Measurements from ENCODE around the gene MYL9. TPM values are rescaled to one million over a fixed set of nuclear protein-coding genes. Genes with fewer than 3 reads are reported as not detected.

The MYL9 gene
- total RNA-seq, 4 donors from 2014 or later: 7.3 to 59.4 (median 20.8) TPM

GRCh38 chr20:36574366-36575135, 33.2 kb downstream of the MYL9 start:
- ATAC-seq (peak in 1 of 2 donors; percentile 23), DNase-seq (no peak)
- peaks cover 10 to 19% (median 16%) of the 10 kb centered on the region in 3 donors for H3K27me3 ChIP-seq
- H3K9me3 ChIP-seq: no peaks in the 10 kb centered on the region
- H3K4me3 ChIP-seq: peak overlapping the region; percentile 68 to 89 (median 72)
- H3K27ac ChIP-seq: peak overlapping the region in 3 of 4 donors; percentile 71 to 83 (median 79)
- H3K4me1 ChIP-seq: peaks cover 7 to 18% of the 10 kb centered on the region in 2 donors
- in situ Hi-C loops (cut with MboI; ENCODE audit: low sequenced_read_pairs in 4 of 4): loop anchor here in 1 of 4 donors (25.0 kb wide), 1 partner anchor 362 kb away; no protein-coding TSS in a partner anchor
- intact Hi-C loops (cut with DNase I; ENCODE audit: low total_unique reads): loop anchor here (2.0 kb wide), 1 partner anchor 30 kb away; the partner anchor contains the start of gene RAB5IF
- no peaks in the 10 kb centered on the region for H3K36me3 ChIP-seq
- TF ChIP-seq POLR2A (IDR thresholded peaks at IDR 0.05): no peak
- TF ChIP-seq, protein P1, sequence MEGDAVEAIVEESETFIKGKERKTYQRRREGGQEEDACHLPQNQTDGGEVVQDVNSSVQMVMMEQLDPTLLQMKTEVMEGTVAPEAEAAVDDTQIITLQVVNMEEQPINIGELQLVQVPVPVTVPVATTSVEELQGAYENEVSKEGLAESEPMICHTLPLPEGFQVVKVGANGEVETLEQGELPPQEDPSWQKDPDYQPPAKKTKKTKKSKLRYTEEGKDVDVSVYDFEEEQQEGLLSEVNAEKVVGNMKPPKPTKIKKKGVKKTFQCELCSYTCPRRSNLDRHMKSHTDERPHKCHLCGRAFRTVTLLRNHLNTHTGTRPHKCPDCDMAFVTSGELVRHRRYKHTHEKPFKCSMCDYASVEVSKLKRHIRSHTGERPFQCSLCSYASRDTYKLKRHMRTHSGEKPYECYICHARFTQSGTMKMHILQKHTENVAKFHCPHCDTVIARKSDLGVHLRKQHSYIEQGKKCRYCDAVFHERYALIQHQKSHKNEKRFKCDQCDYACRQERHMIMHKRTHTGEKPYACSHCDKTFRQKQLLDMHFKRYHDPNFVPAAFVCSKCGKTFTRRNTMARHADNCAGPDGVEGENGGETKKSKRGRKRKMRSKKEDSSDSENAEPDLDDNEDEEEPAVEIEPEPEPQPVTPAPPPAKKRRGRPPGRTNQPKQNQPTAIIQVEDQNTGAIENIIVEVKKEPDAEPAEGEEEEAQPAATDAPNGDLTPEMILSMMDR (IDR thresholded peaks at IDR 0.05 in 4 of 5, conservative IDR thresholded peaks at IDR 0.05 in 1 of 5): no peak

- intact Hi-C loops (cut with DNase I; ENCODE audit: low total_unique reads) (no loop called here), in situ Hi-C loops (cut with MboI; ENCODE audit: low sequenced_read_pairs in 4 of 4) (loop anchor here in 1 of 4 donors (25.0 kb wide), 1 partner anchor 364 kb away; no protein-coding TSS in a partner anchor)
- Histone ChIP-seq H3K9me3 (no peaks in the 10 kb centered on the region), H3K27ac (no peak overlapping the region), H3K4me3 (no peak overlapping the region), H3K27me3 (peaks cover 10 to 19% (median 16%) of the 10 kb centered on the region in 3 donors), H3K4me1 (peaks cover 7 to 18% of the 10 kb centered on the region in 2 donors), H3K36me3 (no peaks in the 10 kb centered on the region)
- TF ChIP-seq, protein P1 (IDR thresholded peaks at IDR 0.05 in 4 of 5, conservative IDR thresholded peaks at IDR 0.05 in 1 of 5): no peak
- TF ChIP-seq POLR2A (IDR thresholded peaks at IDR 0.05): no peak
- DNase-seq (no peak), ATAC-seq (no peak)
These were observed 34.7 kb downstream of the MYL9 start for GRCh38 chr20:36576081-36576445.

DNA sequence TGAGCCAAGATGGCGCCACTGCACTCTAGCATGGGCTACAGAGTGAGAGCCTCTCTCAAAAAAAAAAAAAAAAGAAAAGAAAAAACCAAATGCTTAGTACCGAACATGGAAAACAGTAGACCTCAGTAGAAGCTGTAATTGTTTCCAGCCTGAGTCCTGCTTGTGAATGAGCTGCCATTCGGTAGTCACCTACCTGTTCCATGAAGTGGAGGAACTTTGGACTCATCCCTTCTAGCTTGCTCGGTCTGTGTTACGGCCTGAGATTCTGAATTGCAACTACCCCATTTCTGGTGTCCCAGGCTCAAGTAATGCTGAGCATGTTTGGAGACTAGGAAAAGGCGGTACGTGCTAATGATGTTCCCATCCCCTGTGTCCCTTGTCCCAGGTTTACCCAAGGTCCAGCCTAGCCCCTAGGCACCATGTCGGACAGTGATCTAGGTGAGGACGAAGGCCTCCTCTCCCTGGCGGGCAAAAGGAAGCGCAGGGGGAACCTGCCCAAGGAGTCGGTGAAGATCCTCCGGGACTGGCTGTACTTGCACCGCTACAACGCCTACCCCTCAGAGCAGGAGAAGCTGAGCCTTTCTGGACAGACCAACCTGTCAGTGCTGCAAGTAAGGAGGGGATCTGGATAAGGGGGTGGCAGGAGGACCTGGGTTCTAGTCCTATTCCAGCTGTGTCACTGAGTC, 37.2 kb downstream of the MYL9 start:
- peaks cover 7 to 18% of the 10 kb centered on the region in 2 donors for H3K4me1 ChIP-seq
- H3K4me3 ChIP-seq: no peak overlapping the region
- H3K27ac ChIP-seq: no peak overlapping the region
- no peaks in the 10 kb centered on the region for H3K36me3 ChIP-seq
- ATAC-seq: no peak
- intact Hi-C loops (cut with DNase I; ENCODE audit: low total_unique reads) (no loop called here), in situ Hi-C loops (cut with MboI; ENCODE audit: low sequenced_read_pairs in 4 of 4) (loop anchor here in 1 of 4 donors (25.0 kb wide), 1 partner anchor 366 kb away; no protein-coding TSS in a partner anchor)
- peaks cover 10 to 19% (median 16%) of the 10 kb centered on the region in 3 donors for H3K27me3 ChIP-seq
- no peaks in the 10 kb centered on the region for H3K9me3 ChIP-seq
- TF ChIP-seq, protein P1 (IDR thresholded peaks at IDR 0.05 in 4 of 5, conservative IDR thresholded peaks at IDR 0.05 in 1 of 5): no peak
- TF ChIP-seq POLR2A (IDR thresholded peaks at IDR 0.05): no peak
- no peak for DNase-seq

DNA sequence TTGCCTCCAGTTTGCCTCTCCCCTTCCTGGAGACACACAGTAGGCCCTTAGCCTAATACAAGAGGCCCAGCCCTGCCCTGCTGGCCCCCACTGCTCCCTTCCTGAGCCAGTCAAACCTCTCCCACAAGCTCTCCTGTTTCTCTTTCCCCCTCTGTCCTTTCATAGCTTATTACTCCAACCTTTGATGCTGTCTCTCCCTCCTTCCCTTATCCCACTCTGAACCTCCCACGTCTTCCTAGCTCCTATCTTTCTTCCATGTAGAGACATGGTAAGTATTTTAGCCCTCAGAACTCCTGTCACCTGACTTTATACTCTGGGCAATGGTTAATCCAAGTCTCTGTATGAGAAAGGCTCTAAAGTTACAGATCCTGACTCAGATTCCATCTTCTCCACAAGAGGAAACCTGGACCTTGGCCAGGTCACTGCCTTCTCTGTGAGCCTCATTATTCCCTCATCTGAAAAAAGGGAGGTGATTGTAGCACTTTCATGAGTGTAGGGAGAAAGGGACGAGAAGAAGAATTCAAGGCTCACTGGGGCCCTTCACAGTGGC, 38.8 kb downstream of the MYL9 start:
- no peaks in the 10 kb centered on the region for H3K36me3 ChIP-seq
- no peak overlapping the region for H3K4me3 ChIP-seq
- peaks cover 1 to 4% (median 4%) of the 10 kb centered on the region in 3 donors for H3K27me3 ChIP-seq
- H3K27ac ChIP-seq: no peak overlapping the region
- in situ Hi-C loops (cut with MboI; ENCODE audit: low sequenced_read_pairs in 4 of 4): loop anchor here in 1 of 4 donors (25.0 kb wide), 1 partner anchor 368 kb away; no protein-coding TSS in a partner anchor
- TF ChIP-seq, protein P1 (IDR thresholded peaks at IDR 0.05 in 4 of 5, conservative IDR thresholded peaks at IDR 0.05 in 1 of 5): no peak
- TF ChIP-seq POLR2A (IDR thresholded peaks at IDR 0.05): no peak
- DNase-seq (no peak), ATAC-seq (no peak)
- intact Hi-C loops (cut with DNase I; ENCODE audit: low total_unique reads): no loop called here
- H3K4me1 ChIP-seq: peaks cover 5 to 7% of the 10 kb centered on the region in 2 donors
- no peaks in the 10 kb centered on the region for H3K9me3 ChIP-seq
